Raji (cell line): ENCODE data around the gene ETAA1.

Experiments
- POLR2A ChIP-seq: IDR thresholded peaks from 2 replicates; pipeline ENCODE4 v1.6.1; 2011; ENCODE audit warnings: low read depth, low read length, control low read depth; ENCODE audit not compliant: insufficient read depth

Gene ETAA1

DNA sequence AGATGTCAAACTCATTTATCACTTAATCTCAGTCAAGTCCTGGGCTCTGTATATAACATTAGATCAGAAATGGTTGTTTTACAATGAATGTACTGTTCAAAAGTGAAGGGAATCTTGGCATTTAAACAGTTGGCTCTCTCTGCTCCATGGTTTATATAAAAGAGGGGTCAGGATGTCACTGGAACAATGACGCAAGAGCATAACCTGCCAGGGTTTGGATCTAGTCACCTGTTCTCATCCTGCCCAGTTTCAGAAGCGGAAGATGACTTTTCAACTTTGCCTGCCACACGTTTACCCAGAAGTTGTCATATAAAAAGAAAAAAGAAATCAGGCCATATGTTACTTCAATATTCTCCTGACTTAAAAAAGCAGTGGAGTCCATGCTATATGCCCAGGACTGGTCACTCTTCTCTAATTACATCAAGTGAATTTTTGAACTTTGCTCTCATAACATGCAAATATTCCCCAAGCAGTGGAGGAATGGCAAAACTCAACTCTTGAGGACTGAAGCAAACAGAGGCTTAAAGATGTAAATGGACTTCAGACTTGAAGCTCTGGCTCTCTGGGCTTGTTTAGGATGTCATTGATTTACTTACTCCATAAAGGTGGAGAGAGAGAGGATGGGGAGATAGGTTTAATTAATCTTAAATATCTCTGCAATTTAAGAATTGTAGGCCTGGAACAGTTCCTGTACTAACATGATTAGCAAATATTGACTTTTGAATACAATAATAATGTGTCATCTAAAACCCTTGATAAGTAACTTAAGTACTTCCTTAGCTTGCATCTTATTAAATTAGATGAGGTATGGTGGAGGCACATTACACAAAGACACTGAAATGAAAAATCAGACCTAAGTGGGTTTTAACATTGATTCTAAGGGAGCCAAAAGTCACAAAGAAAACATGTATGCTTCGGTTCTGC, 58.3 kb downstream of the ETAA1 start:
- no peak for TF ChIP-seq POLR2A

DNA sequence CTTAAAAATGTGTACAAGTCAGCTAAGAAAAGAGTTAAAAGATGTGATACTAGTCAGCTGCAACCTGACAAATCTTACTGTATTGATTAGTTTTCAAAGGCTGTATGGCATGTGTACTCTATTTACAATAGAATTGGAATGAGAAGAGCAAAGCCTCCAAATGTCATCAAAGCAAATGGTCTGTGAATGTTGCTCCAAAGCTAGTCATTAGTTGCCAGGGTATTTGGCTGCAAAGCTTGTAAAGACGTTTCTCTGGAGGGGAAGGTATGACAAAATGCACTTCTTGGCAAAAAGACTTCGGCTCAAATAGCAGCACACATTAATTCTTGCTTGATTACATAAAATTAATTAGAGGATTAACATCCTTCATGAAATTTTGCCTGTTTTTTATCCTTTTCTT, 59.3 kb downstream of the ETAA1 start:
- no peak for TF ChIP-seq POLR2A

DNA sequence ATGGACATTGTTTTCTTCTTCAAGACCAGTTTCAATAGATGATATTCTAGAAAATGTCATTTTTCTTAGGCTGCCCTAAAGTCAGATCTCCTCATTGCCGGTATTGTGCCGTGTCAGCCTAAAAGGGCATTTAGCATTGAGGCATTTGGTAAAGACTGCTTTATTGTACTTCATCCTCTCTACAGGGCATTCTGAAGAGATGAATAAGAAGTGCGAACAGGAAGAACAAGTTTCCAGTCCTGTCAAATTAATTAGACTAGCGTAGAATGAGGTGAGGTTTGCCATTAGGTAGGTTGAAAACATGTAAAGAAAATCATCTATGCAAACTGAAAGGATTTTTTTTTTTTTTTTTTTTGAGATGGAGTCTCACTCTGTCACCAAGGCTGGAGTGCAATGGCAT, 60.6 kb downstream of the ETAA1 start:
- TF ChIP-seq POLR2A = no peak

DNA sequence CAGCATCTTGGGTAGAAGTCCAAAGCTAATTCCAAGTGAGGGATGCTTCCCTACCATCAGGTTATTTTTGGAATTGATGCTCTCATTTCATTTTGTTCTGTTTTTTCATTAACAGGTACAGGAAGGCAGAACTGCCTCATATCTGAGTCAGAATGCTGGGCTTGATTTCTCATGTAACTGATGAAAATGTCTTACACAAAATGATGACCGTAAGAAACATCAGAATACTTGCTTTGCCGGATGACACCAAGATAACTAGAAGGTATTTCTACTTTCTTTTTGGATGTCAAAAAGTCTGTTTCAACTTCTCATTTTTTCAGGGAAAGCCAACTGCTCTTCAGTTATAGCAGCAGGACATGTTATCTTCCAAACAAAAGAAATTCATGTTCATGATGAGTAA, 62.6 kb downstream of the ETAA1 start:
- no peak for TF ChIP-seq POLR2A
